Neural cell (in vitro differentiated cells): ENCODE results near the gene NOMO2.
"Not testable (repeated sequence)": the region's sequence is repeated elsewhere in the genome, so short reads cannot be mapped to it uniquely, and the experiment has no call there.

Source experiments
- TAF1 ChIP-seq: IDR thresholded peaks from 2 replicates; pipeline ENCODE4 v1.6.1; 2012; ENCODE audit warnings: low read depth
- TF ChIP-seq, protein P1 (sequence below): fragments of 450-650 bp; IDR thresholded peaks from 2 replicates; pipeline ENCODE4 v1.5.1; 2014; ENCODE audit warnings: antibody characterized with exemption, mild to moderate bottlenecking, moderate library complexity; ENCODE audit not compliant: poor library complexity, severe bottlenecking
- TF ChIP-seq, protein P2 (sequence below): IDR thresholded peaks from 2 replicates; pipeline ENCODE4 v1.6.1; 2012; ENCODE audit warnings: borderline replicate concordance

DNA sequence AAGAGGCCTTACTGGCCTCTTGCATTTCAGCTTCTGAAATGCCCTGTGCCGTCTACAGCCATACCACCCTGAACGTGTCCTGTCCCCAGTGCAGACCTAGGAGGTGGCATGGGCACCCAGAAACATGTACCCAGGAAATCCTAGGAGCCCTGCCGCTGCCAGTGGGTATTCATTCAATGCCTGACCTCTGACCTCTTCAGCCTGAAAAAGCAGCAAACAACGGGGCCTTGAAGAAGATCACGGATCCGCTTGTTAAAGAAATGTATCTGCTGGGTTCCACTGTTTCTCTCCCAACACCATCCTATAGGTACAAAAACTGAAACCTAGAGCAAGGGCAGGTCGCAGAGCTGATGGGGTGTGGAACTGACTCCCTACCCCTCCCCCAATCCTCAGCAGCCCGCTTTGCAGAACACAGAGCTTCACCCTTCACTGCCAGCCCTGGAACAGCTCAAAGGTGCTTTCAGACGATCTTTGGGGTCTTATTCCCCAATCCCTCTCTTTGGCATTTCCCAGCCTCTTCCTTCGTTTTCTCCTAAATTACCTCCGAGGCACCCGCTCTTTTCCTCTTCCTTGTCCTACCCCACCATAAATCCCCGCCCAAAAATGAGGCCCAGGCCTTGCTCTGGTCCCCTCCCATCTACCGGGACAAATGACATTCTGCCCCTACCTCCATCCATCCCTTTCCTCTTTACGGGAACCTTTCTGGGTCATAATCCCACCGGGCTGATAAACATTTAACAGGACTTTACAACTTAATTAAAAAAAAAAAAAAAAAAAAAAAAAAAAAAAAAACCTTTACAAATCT, 1.3 kb downstream of the NOMO2 start:
- TF ChIP-seq, protein P1, sequence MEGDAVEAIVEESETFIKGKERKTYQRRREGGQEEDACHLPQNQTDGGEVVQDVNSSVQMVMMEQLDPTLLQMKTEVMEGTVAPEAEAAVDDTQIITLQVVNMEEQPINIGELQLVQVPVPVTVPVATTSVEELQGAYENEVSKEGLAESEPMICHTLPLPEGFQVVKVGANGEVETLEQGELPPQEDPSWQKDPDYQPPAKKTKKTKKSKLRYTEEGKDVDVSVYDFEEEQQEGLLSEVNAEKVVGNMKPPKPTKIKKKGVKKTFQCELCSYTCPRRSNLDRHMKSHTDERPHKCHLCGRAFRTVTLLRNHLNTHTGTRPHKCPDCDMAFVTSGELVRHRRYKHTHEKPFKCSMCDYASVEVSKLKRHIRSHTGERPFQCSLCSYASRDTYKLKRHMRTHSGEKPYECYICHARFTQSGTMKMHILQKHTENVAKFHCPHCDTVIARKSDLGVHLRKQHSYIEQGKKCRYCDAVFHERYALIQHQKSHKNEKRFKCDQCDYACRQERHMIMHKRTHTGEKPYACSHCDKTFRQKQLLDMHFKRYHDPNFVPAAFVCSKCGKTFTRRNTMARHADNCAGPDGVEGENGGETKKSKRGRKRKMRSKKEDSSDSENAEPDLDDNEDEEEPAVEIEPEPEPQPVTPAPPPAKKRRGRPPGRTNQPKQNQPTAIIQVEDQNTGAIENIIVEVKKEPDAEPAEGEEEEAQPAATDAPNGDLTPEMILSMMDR: not testable (repeated sequence)
- TF ChIP-seq, protein P2, sequence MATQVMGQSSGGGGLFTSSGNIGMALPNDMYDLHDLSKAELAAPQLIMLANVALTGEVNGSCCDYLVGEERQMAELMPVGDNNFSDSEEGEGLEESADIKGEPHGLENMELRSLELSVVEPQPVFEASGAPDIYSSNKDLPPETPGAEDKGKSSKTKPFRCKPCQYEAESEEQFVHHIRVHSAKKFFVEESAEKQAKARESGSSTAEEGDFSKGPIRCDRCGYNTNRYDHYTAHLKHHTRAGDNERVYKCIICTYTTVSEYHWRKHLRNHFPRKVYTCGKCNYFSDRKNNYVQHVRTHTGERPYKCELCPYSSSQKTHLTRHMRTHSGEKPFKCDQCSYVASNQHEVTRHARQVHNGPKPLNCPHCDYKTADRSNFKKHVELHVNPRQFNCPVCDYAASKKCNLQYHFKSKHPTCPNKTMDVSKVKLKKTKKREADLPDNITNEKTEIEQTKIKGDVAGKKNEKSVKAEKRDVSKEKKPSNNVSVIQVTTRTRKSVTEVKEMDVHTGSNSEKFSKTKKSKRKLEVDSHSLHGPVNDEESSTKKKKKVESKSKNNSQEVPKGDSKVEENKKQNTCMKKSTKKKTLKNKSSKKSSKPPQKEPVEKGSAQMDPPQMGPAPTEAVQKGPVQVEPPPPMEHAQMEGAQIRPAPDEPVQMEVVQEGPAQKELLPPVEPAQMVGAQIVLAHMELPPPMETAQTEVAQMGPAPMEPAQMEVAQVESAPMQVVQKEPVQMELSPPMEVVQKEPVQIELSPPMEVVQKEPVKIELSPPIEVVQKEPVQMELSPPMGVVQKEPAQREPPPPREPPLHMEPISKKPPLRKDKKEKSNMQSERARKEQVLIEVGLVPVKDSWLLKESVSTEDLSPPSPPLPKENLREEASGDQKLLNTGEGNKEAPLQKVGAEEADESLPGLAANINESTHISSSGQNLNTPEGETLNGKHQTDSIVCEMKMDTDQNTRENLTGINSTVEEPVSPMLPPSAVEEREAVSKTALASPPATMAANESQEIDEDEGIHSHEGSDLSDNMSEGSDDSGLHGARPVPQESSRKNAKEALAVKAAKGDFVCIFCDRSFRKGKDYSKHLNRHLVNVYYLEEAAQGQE: not testable (repeated sequence)
- not testable (repeated sequence) for TF ChIP-seq TAF1
